Diencephalon (tissue), 1 donor: ENCODE results near the gene LSM12. TPM values are rescaled to one million over a fixed set of nuclear protein-coding genes. Genes with fewer than 3 reads are reported as not detected.

ENCODE experiments used
- small RNA-seq: library from RNA; depleted of rRNA; stranded (forward); fragments of <200 nt; gene quantifications from one replicate; pipeline ENCODE3, GENCODE V24; 2014
- total RNA-seq: library from RNA; depleted of rRNA; stranded (reverse); fragments of >200 nt; gene quantifications from one replicate; pipeline ENCODE4 v1.2.3, GENCODE V29; 2014

Gene LSM12
- 36.7 TPM for total RNA-seq

DNA sequence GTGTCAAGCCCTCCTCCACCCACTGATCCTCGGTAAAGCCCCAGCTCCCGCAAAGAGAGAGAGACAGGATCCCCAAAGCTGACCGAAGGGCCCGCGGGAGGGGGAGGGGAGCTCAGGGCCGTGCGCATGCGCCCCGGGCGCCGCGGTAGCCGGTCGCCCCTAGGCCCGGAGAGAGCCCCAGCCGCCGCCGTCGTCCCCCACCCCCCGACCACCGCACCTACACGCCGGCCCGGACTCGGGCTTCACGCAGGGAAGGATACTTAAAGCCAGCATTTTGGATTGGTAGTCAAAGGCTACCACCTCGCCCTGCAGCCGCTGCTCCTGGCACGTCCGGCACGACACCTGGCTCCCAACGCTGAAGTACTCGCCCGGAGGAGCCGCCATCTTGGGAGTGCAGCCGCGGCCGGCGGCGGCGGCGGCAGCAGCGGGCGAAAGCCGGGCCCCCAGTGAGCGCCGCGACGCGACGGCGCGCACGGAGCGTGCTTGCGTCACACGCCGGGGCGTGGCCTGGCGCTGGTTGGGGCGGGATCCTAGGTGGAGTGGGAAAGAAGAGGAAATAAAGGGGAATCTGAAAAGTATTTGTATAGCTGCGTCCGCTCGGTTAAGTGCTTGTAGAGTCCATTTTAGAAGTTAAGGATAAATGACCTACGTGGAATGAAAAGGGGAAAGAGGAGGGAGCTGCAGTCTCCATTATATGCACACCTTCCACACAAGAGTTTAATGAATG lies at the start of gene LSM12:
Gene LSM12, minus strand, starts transcription at position 468 of the 727 bp plus-strand sequence. Its CDS starts 84 bp downstream, at position 384.

DNA sequence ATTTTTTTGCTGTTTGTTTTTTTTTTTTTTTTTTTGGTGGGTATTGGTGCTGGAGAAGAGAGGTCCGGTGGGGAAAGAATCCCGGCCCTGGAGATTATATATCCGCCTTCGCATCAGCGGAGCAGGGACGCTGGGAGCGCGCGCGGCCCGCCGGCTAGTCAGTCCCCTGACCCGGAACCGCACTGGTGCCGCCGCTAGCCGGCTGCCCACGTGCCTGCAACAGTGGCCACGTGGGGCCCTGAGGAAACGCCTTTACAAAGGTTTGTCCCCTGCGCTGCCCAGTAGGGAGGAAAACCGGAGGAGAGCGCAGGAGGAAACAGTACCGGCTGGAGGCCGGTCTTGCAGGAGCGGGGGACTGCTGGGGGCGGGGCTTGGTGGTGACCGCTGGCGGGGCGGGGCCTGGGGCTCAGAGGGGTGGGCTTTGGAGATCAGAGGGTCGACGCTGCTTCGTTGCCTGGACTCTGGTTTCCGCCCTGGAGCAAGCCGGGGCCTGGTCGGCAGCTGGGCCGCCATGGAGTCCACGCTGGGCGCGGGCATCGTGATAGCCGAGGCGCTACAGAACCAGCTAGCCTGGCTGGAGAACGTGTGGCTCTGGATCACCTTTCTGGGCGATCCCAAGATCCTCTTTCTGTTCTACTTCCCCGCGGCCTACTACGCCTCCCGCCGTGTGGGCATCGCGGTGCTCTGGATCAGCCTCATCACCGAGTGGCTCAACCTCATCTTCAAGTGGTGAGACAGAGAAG lies 4.2 kb upstream of the LSM12 start, which contains the start of gene G6PC3:
Gene G6PC3, plus strand, starts transcription at position 281 of the 743 bp plus-strand sequence. Its CDS starts 231 bp downstream, at position 512.

DNA sequence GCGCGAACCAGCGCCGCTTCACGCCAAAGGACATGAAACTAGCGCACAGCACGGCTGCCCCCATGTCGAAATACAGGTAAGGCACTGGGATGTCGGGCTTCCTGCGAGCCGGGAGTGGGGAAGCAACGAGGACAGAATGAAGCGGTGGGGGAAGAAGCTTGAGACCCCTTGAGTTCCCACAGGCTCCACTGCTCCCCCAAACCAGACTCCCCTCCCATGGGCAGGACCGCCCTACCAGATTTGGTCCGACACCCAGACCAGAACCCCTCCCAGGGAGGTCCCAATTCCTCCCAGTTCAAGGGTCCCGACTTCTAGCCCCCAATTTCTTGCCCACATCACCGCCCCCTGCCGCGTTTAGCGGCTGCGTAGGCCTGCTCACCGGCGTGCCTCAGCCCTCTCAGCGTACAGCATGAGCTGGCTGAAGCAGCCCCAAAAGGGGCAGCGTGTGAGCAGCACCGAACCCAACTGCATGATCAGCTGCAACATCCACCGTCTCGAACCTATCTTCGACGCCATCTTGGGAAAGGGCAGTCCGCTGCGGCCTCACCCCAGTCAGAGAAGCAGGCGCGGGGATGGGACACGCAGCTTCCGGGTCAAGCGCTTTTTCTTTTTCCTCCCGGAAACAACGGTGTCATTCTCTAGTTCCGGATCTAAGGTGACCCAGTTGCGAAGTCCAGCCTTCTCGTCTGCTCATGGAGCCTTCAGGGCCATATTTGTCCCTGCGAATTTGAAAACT lies 51.9 kb downstream of the LSM12 start, which contains the start of gene TMEM101:
Gene TMEM101, minus strand, starts transcription at position 527 of the 736 bp plus-strand sequence. Its CDS starts 11 bp downstream, at position 516.

DNA sequence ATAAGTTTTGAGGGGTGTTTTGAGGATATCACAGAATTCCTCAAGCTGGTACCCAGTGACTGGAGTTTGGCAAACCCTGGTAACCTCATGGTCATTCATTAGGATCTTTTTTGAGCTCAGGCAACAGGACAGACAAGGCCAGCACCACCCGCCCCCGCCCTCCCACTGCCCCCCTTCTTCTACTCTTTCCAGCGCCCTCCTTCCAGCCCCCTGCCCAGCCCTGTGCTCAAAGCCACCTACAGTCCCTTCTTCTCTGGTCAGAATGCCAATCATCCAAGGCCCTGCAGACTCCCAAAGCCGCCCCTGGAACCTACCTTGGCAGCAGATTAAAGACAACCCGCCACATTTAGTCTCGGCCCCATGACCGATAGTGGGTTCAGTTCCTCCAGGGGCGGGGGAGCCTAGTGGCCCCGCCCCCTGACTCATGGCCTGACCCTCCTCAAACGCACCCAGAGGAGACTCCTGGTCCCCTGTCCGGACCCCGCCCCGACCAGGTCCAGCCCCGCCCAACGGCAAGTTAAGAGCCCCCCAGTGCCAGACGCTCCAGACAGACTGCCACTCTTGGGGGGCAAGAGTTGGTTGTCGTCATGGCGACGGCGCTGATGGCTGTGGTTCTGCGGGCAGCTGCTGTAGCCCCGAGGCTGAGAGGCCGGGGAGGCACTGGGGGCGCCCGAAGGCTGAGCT lies 62.3 kb downstream of the LSM12 start, which contains the start of gene NAGS:
Gene NAGS, plus strand, starts transcription at position 546 of the 684 bp plus-strand sequence. Its CDS starts 42 bp downstream, at position 588.

Small RNA genes lying within 50 kb of the gene (small RNA-seq; reads per million reads assigned to genes)
- not detected for gene RF00012

Other genes starting within 250 kb of the LSM12 start
- gene MPP3, start 233.5 kb downstream of the LSM12 start, total RNA-seq = 29.8 TPM
- not detected for gene CD300LG, start 219.5 kb downstream of the LSM12 start, total RNA-seq
- gene MPP2, start 159.1 kb downstream of the LSM12 start, total RNA-seq = 35.8 TPM
- not detected for gene PPY, start 124.2 kb downstream of the LSM12 start, total RNA-seq
- not detected for gene PYY, start 112.7 kb downstream of the LSM12 start, total RNA-seq
- gene NAGS, start 62.0 kb downstream of the LSM12 start, total RNA-seq = 4.8 TPM
- gene TMEM101, start 51.7 kb downstream of the LSM12 start, total RNA-seq = 28.8 TPM
- gene G6PC3, start 4.1 kb upstream of the LSM12 start, total RNA-seq = 24.7 TPM
- 82.4 TPM for gene HDAC5, start 57.0 kb upstream of the LSM12 start, total RNA-seq
- gene HROB, start 75.3 kb upstream of the LSM12 start, total RNA-seq = 1.8 TPM
- gene ASB16, start 104.0 kb upstream of the LSM12 start, total RNA-seq = not detected
- 32.1 TPM for gene TMUB2, start 120.3 kb upstream of the LSM12 start, total RNA-seq
- 80.3 TPM for gene ATXN7L3, start 133.2 kb upstream of the LSM12 start, total RNA-seq
- 72.7 TPM for gene UBTF, start 153.0 kb upstream of the LSM12 start, total RNA-seq
- 9.2 TPM for gene SLC4A1, start 201.5 kb upstream of the LSM12 start, total RNA-seq
- 110 TPM for gene RUNDC3A, start 241.9 kb upstream of the LSM12 start, total RNA-seq